ENCODE measurements around the gene NCOA7.

DNA sequence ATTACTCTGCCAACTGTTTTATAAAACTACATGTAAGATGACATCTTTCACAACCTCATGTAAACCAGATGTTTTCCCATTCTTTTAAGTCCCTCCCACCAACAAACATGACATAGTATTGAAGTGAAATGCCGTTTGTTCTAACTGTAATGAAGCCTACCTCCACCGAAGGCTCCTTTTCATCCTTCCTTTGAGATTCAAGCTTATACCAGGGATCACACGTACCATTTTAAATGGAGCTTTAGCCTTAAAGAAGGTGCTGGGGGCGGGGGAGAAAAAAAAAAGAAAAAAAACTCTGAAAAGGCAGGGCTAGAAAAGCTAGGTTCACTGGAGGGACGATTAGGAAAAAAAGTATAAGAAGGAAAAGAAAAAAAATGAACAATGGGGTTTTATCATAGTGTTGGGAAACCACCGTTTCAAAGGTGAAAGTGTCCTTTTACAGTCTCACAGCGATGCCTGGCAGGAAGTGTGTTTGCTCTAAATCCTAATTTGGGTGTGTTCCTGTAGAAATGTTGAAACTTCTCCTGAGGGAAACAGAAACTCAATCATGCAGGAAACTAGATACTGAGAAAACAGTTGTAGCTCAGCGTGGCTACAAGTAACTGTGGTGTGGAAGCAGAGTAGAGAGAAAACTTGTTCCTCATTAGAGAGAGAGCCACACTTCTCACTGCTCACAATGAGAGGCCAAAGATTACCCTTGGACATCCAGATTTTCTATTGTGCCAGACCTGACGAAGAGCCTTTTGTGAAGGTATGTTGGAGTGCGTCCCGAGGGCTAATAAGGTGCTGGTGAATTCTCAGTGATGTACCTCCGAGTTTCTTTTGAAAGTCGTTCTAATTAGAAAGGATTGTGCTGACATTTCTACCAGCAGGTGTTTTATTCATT, 128.2 kb downstream of the NCOA7 start:
- TF ChIP-seq, protein P1, sequence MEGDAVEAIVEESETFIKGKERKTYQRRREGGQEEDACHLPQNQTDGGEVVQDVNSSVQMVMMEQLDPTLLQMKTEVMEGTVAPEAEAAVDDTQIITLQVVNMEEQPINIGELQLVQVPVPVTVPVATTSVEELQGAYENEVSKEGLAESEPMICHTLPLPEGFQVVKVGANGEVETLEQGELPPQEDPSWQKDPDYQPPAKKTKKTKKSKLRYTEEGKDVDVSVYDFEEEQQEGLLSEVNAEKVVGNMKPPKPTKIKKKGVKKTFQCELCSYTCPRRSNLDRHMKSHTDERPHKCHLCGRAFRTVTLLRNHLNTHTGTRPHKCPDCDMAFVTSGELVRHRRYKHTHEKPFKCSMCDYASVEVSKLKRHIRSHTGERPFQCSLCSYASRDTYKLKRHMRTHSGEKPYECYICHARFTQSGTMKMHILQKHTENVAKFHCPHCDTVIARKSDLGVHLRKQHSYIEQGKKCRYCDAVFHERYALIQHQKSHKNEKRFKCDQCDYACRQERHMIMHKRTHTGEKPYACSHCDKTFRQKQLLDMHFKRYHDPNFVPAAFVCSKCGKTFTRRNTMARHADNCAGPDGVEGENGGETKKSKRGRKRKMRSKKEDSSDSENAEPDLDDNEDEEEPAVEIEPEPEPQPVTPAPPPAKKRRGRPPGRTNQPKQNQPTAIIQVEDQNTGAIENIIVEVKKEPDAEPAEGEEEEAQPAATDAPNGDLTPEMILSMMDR (IDR thresholded peaks at IDR 0.05): no peak
- no peak for TF ChIP-seq POLR2A (IDR thresholded peaks at IDR 0.05)
